GM15510 (cell line): Measurements from ENCODE around the gene PXDN.

ENCODE experiments used
- POLR2A ChIP-seq: IDR thresholded peaks from 3 replicates; pipeline ENCODE4 v1.6.1; 2011; ENCODE audit warnings: borderline replicate concordance; ENCODE audit not compliant: insufficient read length; ENCODE audit errors: extremely low read depth

The PXDN gene

GRCh38 chr2:1781291-1782080 lies 37.2 kb upstream of the PXDN start:
- TF ChIP-seq POLR2A: no peak

DNA sequence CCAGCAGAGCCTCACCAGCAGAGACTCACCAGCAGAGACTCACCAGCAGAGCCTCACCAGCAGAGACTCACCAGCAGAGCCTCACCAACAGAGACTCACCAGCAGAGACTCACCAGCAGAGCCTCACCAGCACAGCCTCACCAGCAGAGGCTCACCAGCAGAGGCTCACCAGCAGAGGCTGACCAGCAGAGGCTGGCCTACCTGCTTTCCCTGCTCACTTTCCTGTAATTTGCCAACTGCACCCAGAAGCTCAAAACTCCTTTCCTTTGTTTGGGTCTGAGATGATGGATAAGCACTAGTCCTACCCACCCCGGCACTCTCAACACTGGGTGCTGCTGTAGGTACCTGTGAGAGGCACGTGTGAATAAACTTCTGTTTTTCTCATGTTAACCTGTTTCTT lies 36.4 kb upstream of the PXDN start:
- TF ChIP-seq POLR2A: no peak

GRCh38 chr2:1778566-1778965 lies 34.3 kb upstream of the PXDN start:
- no peak for TF ChIP-seq POLR2A

DNA sequence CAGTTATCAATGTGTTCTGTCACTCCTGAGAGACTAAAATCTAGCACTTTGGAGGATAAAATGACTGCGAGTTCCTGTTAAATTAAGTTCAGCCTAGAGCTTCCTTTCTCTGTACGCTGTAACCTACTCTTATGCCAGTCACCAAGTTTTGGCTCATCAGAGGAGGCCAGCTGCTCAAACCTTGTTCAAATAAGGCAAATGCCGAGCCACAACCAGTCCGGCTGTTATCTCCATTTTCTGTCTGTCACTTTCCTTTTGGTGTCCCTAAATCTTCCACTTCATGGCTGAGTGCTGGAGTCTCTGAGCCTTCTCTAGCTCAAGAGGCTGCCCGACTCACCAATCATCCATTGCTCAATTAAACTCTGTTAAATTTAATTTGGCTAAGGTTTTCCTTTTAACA lies 33.5 kb upstream of the PXDN start:
- TF ChIP-seq POLR2A: no peak

DNA sequence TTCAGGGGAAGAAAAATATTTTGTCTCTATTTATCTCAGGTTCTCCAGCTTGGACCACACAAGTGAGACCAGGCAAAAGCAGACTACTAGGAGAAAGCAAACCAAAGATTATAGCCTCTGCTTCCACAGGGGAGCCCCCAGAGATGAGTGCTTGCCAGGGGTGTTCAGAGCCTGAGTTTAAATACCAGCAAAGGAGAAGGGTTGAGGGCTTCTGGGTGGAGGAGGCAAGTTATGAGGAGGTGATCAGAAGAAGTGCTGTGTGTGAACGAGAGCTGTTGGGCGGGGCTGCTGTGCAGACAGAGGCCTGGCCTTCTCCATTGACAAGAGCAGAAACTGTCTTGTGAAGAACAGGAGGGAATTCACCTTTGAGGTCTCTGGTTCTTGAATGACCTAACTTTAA lies 32.8 kb upstream of the PXDN start:
- TF ChIP-seq POLR2A: no peak

DNA sequence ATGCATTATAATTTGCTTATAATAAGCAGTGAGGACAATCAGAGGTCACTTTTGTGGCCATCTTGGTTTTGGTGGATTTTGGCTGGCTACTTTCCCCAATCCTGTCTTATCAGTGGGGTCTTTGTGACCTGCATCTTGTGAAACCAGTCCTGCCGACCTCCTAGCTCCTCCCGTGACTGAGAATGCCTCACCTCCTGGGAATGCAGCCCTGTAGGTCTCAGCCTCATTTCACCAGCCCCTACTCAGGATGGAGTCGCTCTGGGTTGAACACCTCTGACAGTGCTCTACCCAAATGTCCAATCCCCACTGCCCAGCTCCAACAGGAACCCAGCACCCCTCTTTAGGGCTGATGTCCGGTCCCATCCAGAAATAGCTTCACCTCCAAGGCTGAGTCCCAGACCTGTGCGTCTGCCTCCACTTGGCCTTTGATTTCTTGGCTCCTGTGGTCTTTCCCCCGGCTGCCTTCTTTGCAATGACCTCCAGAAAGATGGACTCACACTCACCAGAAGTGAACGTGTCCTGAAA lies 31.3 kb upstream of the PXDN start:
- TF ChIP-seq POLR2A: no peak

DNA sequence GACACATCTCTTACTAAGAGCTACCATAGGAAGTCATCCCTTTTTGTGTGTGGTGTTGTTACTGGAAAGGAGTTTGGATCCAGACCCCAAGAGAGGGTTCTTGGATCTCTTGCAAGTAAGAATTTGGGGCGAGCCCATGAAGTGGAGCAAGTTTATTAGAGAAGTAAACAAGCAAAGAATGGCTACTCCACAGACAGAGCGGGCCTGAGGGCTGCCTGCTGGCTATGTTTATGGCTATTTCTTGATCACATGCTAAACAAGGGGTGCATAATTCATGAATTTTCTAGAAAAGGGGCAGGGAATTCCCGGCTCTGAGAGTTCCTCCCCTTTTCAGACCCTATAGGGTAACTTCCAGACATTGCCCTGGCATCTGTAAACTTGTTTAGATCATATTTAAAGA lies 30.6 kb upstream of the PXDN start:
- TF ChIP-seq POLR2A: no peak

DNA sequence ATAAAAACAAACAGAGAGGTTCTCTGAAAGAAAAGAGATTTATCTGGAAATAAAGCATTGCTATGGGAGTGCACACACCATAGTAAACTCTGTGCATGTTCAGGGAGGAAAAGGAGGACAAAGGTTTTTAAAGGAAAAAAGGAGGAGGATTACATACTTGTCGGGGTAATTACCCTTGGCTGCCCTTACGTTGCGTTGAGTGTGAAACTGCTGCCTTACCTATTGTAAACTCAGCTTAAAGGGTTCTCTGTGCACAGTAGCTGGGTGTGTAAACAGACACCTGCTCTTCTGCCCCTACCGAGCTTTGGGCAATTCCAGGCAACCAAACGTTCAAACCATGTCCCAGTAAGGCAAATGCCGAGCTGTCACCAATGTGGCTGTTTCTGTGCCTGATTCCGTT lies 29.6 kb upstream of the PXDN start:
- TF ChIP-seq POLR2A: no peak

DNA sequence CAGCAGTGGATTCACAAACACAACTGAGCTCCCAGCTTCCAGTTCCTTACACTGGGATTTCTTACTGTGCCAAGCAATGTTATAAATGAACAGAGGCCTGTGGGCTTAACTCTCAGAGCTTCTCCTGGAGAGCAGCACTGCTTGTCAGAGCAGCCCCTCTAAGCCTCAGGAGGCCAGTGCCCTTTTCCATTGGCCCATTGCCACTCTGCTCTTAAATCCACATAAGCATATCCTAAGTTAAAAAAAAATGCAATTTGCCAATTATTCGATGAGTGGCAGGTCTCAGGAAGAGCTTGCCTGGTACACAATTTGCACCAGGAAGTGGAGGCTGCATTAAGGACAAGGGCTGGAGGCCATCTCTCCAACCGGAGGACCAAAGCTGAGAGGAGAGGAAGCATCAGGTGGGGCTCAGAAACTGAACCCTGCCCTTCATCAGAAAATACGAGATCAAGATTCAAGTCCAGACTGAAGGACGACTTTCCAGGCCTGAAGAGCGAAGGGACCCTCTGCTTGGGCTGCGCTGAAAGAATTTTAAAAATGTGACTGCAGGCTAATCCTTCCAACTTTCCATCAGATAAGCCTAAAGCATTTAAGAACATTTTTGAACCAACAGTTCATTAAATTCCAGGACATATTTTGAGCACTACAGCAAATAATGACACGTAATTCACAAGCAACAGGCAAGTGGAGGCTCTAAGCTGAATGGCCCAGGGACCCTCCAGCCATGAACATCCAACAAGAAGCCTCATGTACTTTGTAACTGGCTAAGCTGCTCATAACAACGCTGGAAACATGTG lies 28.4 kb upstream of the PXDN start:
- no peak for TF ChIP-seq POLR2A

DNA sequence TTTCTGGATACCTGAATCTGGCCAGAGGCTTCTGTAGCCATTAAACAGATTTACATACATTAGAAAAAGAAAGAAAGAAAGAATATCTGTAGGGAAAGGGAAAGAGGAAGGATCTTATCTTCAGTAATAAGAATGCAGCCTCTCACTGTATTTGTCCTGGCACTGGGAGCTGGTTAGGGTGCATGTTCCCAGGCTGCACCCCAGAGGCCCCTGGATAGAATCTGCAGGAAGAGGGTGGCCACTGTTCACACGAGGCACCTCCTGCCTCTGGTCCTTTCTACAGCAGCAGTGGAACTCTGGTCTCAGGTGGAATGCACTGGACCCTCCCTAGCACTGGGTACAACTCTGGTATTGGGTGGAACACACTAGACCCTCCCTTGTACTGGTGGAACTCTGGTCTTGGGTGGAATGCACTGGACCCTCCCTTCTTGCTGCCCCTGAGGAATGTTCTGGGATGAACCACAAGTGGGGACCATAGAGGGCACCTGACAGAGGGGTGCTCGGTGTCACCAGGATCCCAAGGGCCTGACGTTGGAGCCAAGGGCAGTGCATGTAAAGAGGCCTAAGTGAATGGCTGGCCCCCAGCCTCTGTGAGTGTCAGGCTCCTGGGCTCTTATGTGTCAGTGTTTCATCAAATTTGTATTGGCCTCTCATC lies 27.4 kb upstream of the PXDN start:
- TF ChIP-seq POLR2A: no peak

DNA sequence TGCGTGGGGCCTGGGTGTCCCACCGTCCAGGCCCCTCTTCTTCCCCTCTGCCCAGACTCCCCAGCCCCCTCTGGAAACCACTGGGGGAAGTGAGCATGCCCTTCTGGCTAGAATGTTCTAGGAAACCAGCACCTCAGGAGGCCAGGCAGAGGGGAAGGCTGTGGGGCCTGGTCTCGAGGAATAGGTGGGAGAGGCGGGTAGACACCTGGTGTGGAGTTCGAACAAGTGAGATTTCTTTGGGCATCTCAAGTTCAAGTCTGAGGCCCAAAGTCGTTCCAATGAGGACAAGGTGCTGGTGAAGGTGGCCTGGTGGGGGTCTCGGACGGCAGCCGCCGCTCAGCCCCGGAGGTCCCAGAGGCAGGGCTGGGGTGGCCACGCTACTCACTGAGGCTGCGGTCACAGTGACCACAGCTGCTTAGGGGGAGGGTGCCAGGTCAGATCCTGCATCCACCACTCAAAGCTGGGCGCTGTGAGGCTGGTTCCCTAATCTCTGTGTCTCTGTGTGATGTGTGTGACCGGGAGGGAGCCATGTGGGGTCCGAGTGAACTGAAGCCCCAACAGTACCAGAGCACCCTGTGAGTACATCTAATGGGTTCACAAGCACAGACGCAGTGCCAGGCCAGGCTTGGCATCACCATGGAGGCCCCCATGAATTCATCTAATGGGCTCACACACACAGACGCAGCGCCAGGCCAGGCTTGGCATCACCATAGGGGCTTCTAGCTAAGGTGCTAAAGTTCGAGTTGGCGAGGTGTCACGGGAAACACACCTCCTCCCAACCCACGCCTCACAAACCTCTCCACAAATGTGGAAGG lies 26.5 kb upstream of the PXDN start:
- TF ChIP-seq POLR2A: no peak

GRCh38 chr2:1769703-1770422 lies 25.5 kb upstream of the PXDN start:
- no peak for TF ChIP-seq POLR2A

DNA sequence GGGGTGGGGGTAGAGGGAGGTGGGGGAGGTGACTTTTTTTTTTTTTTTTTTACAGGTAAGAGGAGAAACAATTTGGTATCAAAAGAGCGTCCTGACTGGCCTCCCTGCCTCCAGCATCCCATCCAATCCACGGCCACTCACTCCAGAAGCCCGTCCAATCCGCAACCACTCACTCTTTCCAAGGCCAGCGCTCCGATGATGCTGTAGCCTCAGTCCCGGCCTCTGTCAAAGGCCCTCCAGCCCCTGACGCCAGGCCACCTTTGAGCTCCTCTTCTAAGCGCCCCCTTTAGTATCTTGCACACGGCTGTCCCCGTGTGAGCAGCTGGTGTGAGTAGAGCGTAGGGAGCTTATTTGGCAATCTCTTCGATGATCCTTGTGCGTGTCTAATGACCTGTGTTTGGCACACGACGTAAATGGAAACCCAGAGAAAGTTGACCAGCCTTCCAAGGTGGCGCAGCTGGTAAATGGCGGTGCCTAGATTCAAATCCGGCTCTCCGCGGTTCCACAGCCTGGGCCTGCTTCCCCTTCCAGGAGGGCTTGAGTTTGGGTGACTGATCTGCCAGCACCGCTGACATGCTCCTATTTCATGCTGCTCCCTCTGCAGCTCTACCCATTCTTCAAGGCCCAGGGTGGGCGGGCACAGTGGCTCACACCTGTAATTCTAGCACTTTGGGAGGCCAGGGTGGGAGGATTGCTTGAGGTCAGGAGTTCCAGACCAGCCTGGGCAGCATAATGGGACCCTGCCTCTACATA lies 23.8 kb upstream of the PXDN start:
- TF ChIP-seq POLR2A: no peak
